CD4-positive, alpha-beta T cell (primary cell): ENCODE data around the gene PARD3B. TPM values are rescaled to one million over a fixed set of nuclear protein-coding genes. Genes with fewer than 3 reads are reported as not detected.

Experiments
- ATAC-seq: fragments of 200-7000 bp; cut with Tn5 transposase; one replicate; pipeline ENCODE4 v1.10.0; 2022; ENCODE audit warnings: mild to moderate bottlenecking; ENCODE audit not compliant: poor library complexity
- CTCF ChIA-PET: fragments of 350-600 bp; sonication (Branson Sonifier 250); formaldehyde crosslinking; loops from one replicate; lab custom pipeline; 2021; ENCODE audit warnings: antibody characterized with exemption, inconsistent platforms; lab: Charles Lee
- POLR2A ChIA-PET: fragments of 350-600 bp; sonication (Branson Sonifier 250); formaldehyde crosslinking; loops from one replicate; lab custom pipeline; 2021; ENCODE audit warnings: antibody characterized with exemption, inconsistent platforms; lab: Charles Lee
- DNase-seq, 14 experiments: peaks; one replicate each; pipeline ENCODE4 v3.0.0-alpha.2; 2013 to 2020; ENCODE audit warnings: mixed read lengths in 2 of 14
- H3K27ac ChIP-seq, 2 donors: one replicate each; pipeline versions ENCODE4 v1.5.1 to v1.7.0; 2013; ENCODE audit warnings: low read length in 2 of 2, low read depth in 1 of 2, mild to moderate bottlenecking in 1 of 2
- H3K27me3 ChIP-seq, 2 experiments: 1 replicate in 1 of 2; 2 replicates in 1 of 2; pipeline versions ENCODE4 v1.6.1 to v1.7.0; 2013; ENCODE audit warnings: low read length in 2 of 2, control low read depth in 1 of 2, mild to moderate bottlenecking in 1 of 2, moderate library complexity in 1 of 2; ENCODE audit not compliant: insufficient read depth in 2 of 2, control insufficient read depth in 1 of 2
- H3K36me3 ChIP-seq: one replicate; pipeline ENCODE4 v1.6.1; 2013; ENCODE audit warnings: low read length, control low read depth; ENCODE audit not compliant: insufficient read depth
- H3K4me1 ChIP-seq: one replicate; pipeline ENCODE4 v1.6.1; 2013; ENCODE audit warnings: low read length, control low read depth; ENCODE audit not compliant: insufficient read depth
- H3K4me3 ChIP-seq: one replicate; pipeline ENCODE4 v1.5.1; 2013; ENCODE audit warnings: mild to moderate bottlenecking, low read length, moderate library complexity
- H3K9me3 ChIP-seq, 2 experiments: 1 replicate in 1 of 2; 2 replicates in 1 of 2; pipeline versions ENCODE4 v1.6.1 to v1.7.0; 2013; ENCODE audit warnings: low read length in 2 of 2, mild to moderate bottlenecking in 2 of 2, control low read depth in 1 of 2, moderate library complexity in 1 of 2; ENCODE audit not compliant: control insufficient read depth in 1 of 2, insufficient read depth in 1 of 2
- H3K27ac Mint-ChIP-seq: one replicate; pipeline ENCODE4 v1.8.0; 2020; ENCODE audit warnings: mixed read lengths
- H3K27me3 Mint-ChIP-seq: one replicate; pipeline ENCODE4 v1.8.0; 2021; ENCODE audit warnings: mixed read lengths
- H3K36me3 Mint-ChIP-seq: one replicate; pipeline ENCODE4 v1.8.0; 2021; ENCODE audit warnings: low read depth, mixed read lengths
- H3K4me1 Mint-ChIP-seq: one replicate; pipeline ENCODE4 v1.8.0; 2021; ENCODE audit warnings: low read depth, mixed read lengths
- H3K4me3 Mint-ChIP-seq: one replicate; pipeline ENCODE4 v1.8.0; 2020; ENCODE audit warnings: mild to moderate bottlenecking, mixed read lengths
- H3K9me3 Mint-ChIP-seq: one replicate; pipeline ENCODE4 v1.8.0; 2020; ENCODE audit warnings: mixed read lengths
- CTCF ChIP-seq: fragments of 200-600 bp; IDR thresholded peaks from one replicate; pipeline ENCODE4 v1.8.0; 2022; ENCODE audit warnings: antibody characterized with exemption, mild to moderate bottlenecking
- intact Hi-C, 2 experiments: fragments of 100-400 bp; cut with DNase I in 1 of 2; cut with micrococcal nuclease in 1 of 2; formaldehyde crosslinking; loops; one replicate each; pipeline versions ENCODE4 v1.15.1 to v1.9.0; 2023 to 2025; cut with DNase I, micrococcal nuclease
- total RNA-seq, 174 experiments: library from RNA in 2 of 174; stranded (reverse) in 2 of 174; gene quantifications; one replicate each; pipeline ENCODE4 v1.2.3 and lab custom pipeline; 2021 to 2026

PARD3B gene
- total RNA-seq, 2 experiments from 2014 or later, result 0.87 to 1.9 TPM

GRCh38 chr2:205210494-205210893 is 665.2 kb downstream of the PARD3B start:
- H3K27ac Mint-ChIP-seq, result no peak overlapping the region
- H3K9me3 ChIP-seq, result no peaks in the 10 kb centered on the region
- no peak overlapping the region for H3K27ac ChIP-seq
- ChIA-PET POLR2A (no interaction called here), CTCF (no interaction called here)
- no peak for TF ChIP-seq CTCF
- no peaks in the 10 kb centered on the region for H3K27me3 ChIP-seq
- H3K36me3 Mint-ChIP-seq, result no peaks in the 10 kb centered on the region
- no peak for DNase-seq
- H3K36me3 ChIP-seq, result no peaks in the 10 kb centered on the region
- no peak overlapping the region for H3K4me3 Mint-ChIP-seq
- intact Hi-C loops, result no loop called here
- H3K4me1 ChIP-seq, result no peaks in the 10 kb centered on the region
- H3K4me3 ChIP-seq, result no peak overlapping the region
- H3K27me3 Mint-ChIP-seq, result no peaks in the 10 kb centered on the region
- H3K9me3 Mint-ChIP-seq, result no peaks in the 10 kb centered on the region
- ATAC-seq, result no peak
- no peaks in the 10 kb centered on the region for H3K4me1 Mint-ChIP-seq

GRCh38 chr2:205212357-205212756 is 667.1 kb downstream of the PARD3B start:
- no peak for TF ChIP-seq CTCF
- no peak overlapping the region for H3K27ac Mint-ChIP-seq
- Histone ChIP-seq H3K36me3 (no peaks in the 10 kb centered on the region), H3K9me3 (no peaks in the 10 kb centered on the region), H3K27me3 (no peaks in the 10 kb centered on the region), H3K27ac (no peak overlapping the region), H3K4me1 (no peaks in the 10 kb centered on the region), H3K4me3 (no peak overlapping the region)
- H3K9me3 Mint-ChIP-seq, result no peaks in the 10 kb centered on the region
- no peaks in the 10 kb centered on the region for H3K36me3 Mint-ChIP-seq
- no peaks in the 10 kb centered on the region for H3K27me3 Mint-ChIP-seq
- intact Hi-C loops, result no loop called here
- POLR2A ChIA-PET, result interaction anchor here (0.8 kb wide), 1 partner anchor 1858 kb away, joined by 3 read pairs; no protein-coding TSS in a partner anchor
- H3K4me1 Mint-ChIP-seq, result no peaks in the 10 kb centered on the region
- DNase-seq, result no peak
- no peak overlapping the region for H3K4me3 Mint-ChIP-seq
- CTCF ChIA-PET, result interaction anchor here (0.6 kb wide), 1 partner anchor 42 kb away, joined by 3 read pairs; no protein-coding TSS in a partner anchor
- no peak for ATAC-seq

- no peaks in the 10 kb centered on the region for H3K36me3 ChIP-seq
- intact Hi-C loops, result no loop called here
- H3K27ac ChIP-seq, result no peak overlapping the region
- no peaks in the 10 kb centered on the region for H3K27me3 ChIP-seq
- Mint-ChIP-seq H3K27ac (no peak overlapping the region), H3K4me1 (no peaks in the 10 kb centered on the region), H3K9me3 (no peaks in the 10 kb centered on the region), H3K4me3 (no peak overlapping the region), H3K36me3 (no peaks in the 10 kb centered on the region), H3K27me3 (no peaks in the 10 kb centered on the region)
- ATAC-seq (no peak), DNase-seq (no peak)
- no peak overlapping the region for H3K4me3 ChIP-seq
- H3K4me1 ChIP-seq, result no peaks in the 10 kb centered on the region
- no peaks in the 10 kb centered on the region for H3K9me3 ChIP-seq
- TF ChIP-seq CTCF, result no peak
- CTCF ChIA-PET, result no interaction called here
- POLR2A ChIA-PET, result no interaction called here
Measured at GRCh38 chr2:205216092-205216491, 670.8 kb downstream of the PARD3B start.
